ENCODE data around the gene INSR.

The INSR gene

GRCh38 chr19:7263521-7263920, 30.7 kb downstream of the INSR start:
- H3K27ac ChIP-seq (ENCODE audit: poor library complexity, severe bottlenecking): no peak overlapping the region
- no peaks in the 10 kb centered on the region for H3K9me3 ChIP-seq (ENCODE audit: severe bottlenecking)
- no peaks in the 10 kb centered on the region for H3K4me1 ChIP-seq (ENCODE audit: insufficient read depth, poor library complexity, severe bottlenecking)
- ATAC-seq (ENCODE audit: low read depth): no peak
- no peak for TF ChIP-seq CTCF (IDR thresholded peaks at IDR 0.05; ENCODE audit: poor library complexity, severe bottlenecking)
- DNase-seq (ENCODE audit: low spot score): no peak
- H3K36me3 ChIP-seq (ENCODE audit: low read depth): no peaks in the 10 kb centered on the region
- H3K27me3 ChIP-seq (ENCODE audit: insufficient read depth, poor library complexity, severe bottlenecking): no peaks in the 10 kb centered on the region
- no peak overlapping the region for H3K4me3 ChIP-seq (ENCODE audit: severe bottlenecking)

- Histone ChIP-seq H3K4me3 (ENCODE audit: severe bottlenecking) (no peak overlapping the region), H3K9me3 (ENCODE audit: severe bottlenecking) (no peaks in the 10 kb centered on the region), H3K27ac (ENCODE audit: poor library complexity, severe bottlenecking) (no peak overlapping the region), H3K27me3 (ENCODE audit: insufficient read depth, poor library complexity, severe bottlenecking) (no peaks in the 10 kb centered on the region), H3K36me3 (ENCODE audit: low read depth) (no peaks in the 10 kb centered on the region), H3K4me1 (ENCODE audit: insufficient read depth, poor library complexity, severe bottlenecking) (no peaks in the 10 kb centered on the region)
- no peak for TF ChIP-seq CTCF (IDR thresholded peaks at IDR 0.05; ENCODE audit: poor library complexity, severe bottlenecking)
- no peak for ATAC-seq (ENCODE audit: low read depth)
- DNase-seq (ENCODE audit: low spot score): no peak
These were observed 31.1 kb downstream of the INSR start for GRCh38 chr19:7263066-7263465.

- Histone ChIP-seq H3K27me3 (ENCODE audit: insufficient read depth, poor library complexity, severe bottlenecking) (no peaks in the 10 kb centered on the region), H3K4me1 (ENCODE audit: insufficient read depth, poor library complexity, severe bottlenecking) (no peaks in the 10 kb centered on the region), H3K36me3 (ENCODE audit: low read depth) (no peaks in the 10 kb centered on the region), H3K9me3 (ENCODE audit: severe bottlenecking) (no peaks in the 10 kb centered on the region), H3K27ac (ENCODE audit: poor library complexity, severe bottlenecking) (no peak overlapping the region), H3K4me3 (ENCODE audit: severe bottlenecking) (no peak overlapping the region)
- no peak for TF ChIP-seq CTCF (IDR thresholded peaks at IDR 0.05; ENCODE audit: poor library complexity, severe bottlenecking)
- DNase-seq (ENCODE audit: low spot score) (no peak), ATAC-seq (ENCODE audit: low read depth) (no peak)
These were observed 31.7 kb downstream of the INSR start for GRCh38 chr19:7262470-7262869.

- H3K27ac ChIP-seq (ENCODE audit: poor library complexity, severe bottlenecking): no peak overlapping the region
- ATAC-seq (ENCODE audit: low read depth): no peak
- DNase-seq (ENCODE audit: low spot score): no peak
- H3K4me3 ChIP-seq (ENCODE audit: severe bottlenecking): no peak overlapping the region
- TF ChIP-seq CTCF (IDR thresholded peaks at IDR 0.05; ENCODE audit: poor library complexity, severe bottlenecking): no peak
- no peaks in the 10 kb centered on the region for H3K4me1 ChIP-seq (ENCODE audit: insufficient read depth, poor library complexity, severe bottlenecking)
- H3K36me3 ChIP-seq (ENCODE audit: low read depth): no peaks in the 10 kb centered on the region
- no peaks in the 10 kb centered on the region for H3K27me3 ChIP-seq (ENCODE audit: insufficient read depth, poor library complexity, severe bottlenecking)
- no peaks in the 10 kb centered on the region for H3K9me3 ChIP-seq (ENCODE audit: severe bottlenecking)
These were observed 34.1 kb downstream of the INSR start for GRCh38 chr19:7260161-7260560.

GRCh38 chr19:7258840-7259395, 35.3 kb downstream of the INSR start:
- TF ChIP-seq CTCF (IDR thresholded peaks at IDR 0.05; ENCODE audit: poor library complexity, severe bottlenecking): no peak
- H3K36me3 ChIP-seq (ENCODE audit: low read depth): no peaks in the 10 kb centered on the region
- H3K27me3 ChIP-seq (ENCODE audit: insufficient read depth, poor library complexity, severe bottlenecking): no peaks in the 10 kb centered on the region
- H3K4me1 ChIP-seq (ENCODE audit: insufficient read depth, poor library complexity, severe bottlenecking): no peaks in the 10 kb centered on the region
- ATAC-seq (ENCODE audit: low read depth) (no peak), DNase-seq (ENCODE audit: low spot score) (no peak)
- no peaks in the 10 kb centered on the region for H3K9me3 ChIP-seq (ENCODE audit: severe bottlenecking)
- no peak overlapping the region for H3K27ac ChIP-seq (ENCODE audit: poor library complexity, severe bottlenecking)
- no peak overlapping the region for H3K4me3 ChIP-seq (ENCODE audit: severe bottlenecking)
